ENCODE results near the gene LYZL6.

The LYZL6 gene

GRCh38 chr17:35936063-35936462 lies 7.5 kb downstream of the LYZL6 start:
- TF ChIP-seq CTCF (IDR thresholded peaks at IDR 0.05; ENCODE audit: low read length) (no peak), EZH2 (IDR thresholded peaks at IDR 0.05; ENCODE audit: borderline replicate concordance, low read length) (no peak)
- Histone ChIP-seq H3K9ac (ENCODE audit: low read length) (no peak overlapping the region), H2AFZ (ENCODE audit: low read length) (no peak overlapping the region)

GRCh38 chr17:35934760-35935159 lies 8.8 kb downstream of the LYZL6 start:
- Histone ChIP-seq H3K9me2 (ENCODE audit: low read depth, low read length) (no peaks in the 10 kb centered on the region), H3K9ac (ENCODE audit: low read length) (no peak overlapping the region), H2AFZ (ENCODE audit: low read length) (no peak overlapping the region), H3K36me3 (ENCODE audit: insufficient read depth, low read length) (no peaks in the 10 kb centered on the region), H4K20me1 (ENCODE audit: insufficient read depth, low read length) (no peaks in the 10 kb centered on the region), H3K27me3 (ENCODE audit: insufficient read depth, low read length) (no peaks in the 10 kb centered on the region), H3K4me3 (ENCODE audit: low read depth, low read length, poor library complexity, severe bottlenecking) (no peak overlapping the region), H3F3A (ENCODE audit: insufficient read depth, low read length) (no peaks in the 10 kb centered on the region), H3K4me1 (ENCODE audit: insufficient read depth, low read length, severe bottlenecking) (peaks cover 12% of the 10 kb centered on the region), H3K79me2 (ENCODE audit: insufficient read depth, low read length) (no peaks in the 10 kb centered on the region), H3K9me3 (ENCODE audit: low read length) (no peaks in the 10 kb centered on the region), H3K27ac (ENCODE audit: low read depth, low read length, poor library complexity, severe bottlenecking) (no peak overlapping the region), H3K4me2 (ENCODE audit: low read length) (no peak overlapping the region)
- TF ChIP-seq CTCF (IDR thresholded peaks at IDR 0.05; ENCODE audit: low read length), result no peak
- TF ChIP-seq EZH2 (IDR thresholded peaks at IDR 0.05; ENCODE audit: borderline replicate concordance, low read length), result no peak

More at GRCh38 chr17:35936063-35936462, 7.5 kb downstream of the LYZL6 start:
- Histone ChIP-seq H3K4me3 (ENCODE audit: low read depth, low read length, poor library complexity, severe bottlenecking) (no peak overlapping the region), H3K9me3 (ENCODE audit: low read length) (no peaks in the 10 kb centered on the region), H3F3A (ENCODE audit: insufficient read depth, low read length) (no peaks in the 10 kb centered on the region), H3K27ac (ENCODE audit: low read depth, low read length, poor library complexity, severe bottlenecking) (no peak overlapping the region), H3K79me2 (ENCODE audit: insufficient read depth, low read length) (no peaks in the 10 kb centered on the region), H3K4me1 (ENCODE audit: insufficient read depth, low read length, severe bottlenecking) (peaks cover 2% of the 10 kb centered on the region), H3K4me2 (ENCODE audit: low read length) (no peak overlapping the region), H3K9me2 (ENCODE audit: low read depth, low read length) (no peaks in the 10 kb centered on the region), H3K36me3 (ENCODE audit: insufficient read depth, low read length) (no peaks in the 10 kb centered on the region), H3K27me3 (ENCODE audit: insufficient read depth, low read length) (no peaks in the 10 kb centered on the region), H4K20me1 (ENCODE audit: insufficient read depth, low read length) (no peaks in the 10 kb centered on the region)

- H3K9me2 ChIP-seq (ENCODE audit: low read depth, low read length), result no peaks in the 10 kb centered on the region
- TF ChIP-seq EZH2 (IDR thresholded peaks at IDR 0.05; ENCODE audit: borderline replicate concordance, low read length), result no peak
- no peak for TF ChIP-seq CTCF (IDR thresholded peaks at IDR 0.05; ENCODE audit: low read length)
- H3K4me3 ChIP-seq (ENCODE audit: low read depth, low read length, poor library complexity, severe bottlenecking), result no peak overlapping the region
- H3K79me2 ChIP-seq (ENCODE audit: insufficient read depth, low read length), result no peaks in the 10 kb centered on the region
- no peak overlapping the region for H3K27ac ChIP-seq (ENCODE audit: low read depth, low read length, poor library complexity, severe bottlenecking)
- no peaks in the 10 kb centered on the region for H4K20me1 ChIP-seq (ENCODE audit: insufficient read depth, low read length)
- no peak overlapping the region for H3K9ac ChIP-seq (ENCODE audit: low read length)
- H3K4me2 ChIP-seq (ENCODE audit: low read length), result no peak overlapping the region
- H3K9me3 ChIP-seq (ENCODE audit: low read length), result no peaks in the 10 kb centered on the region
- no peaks in the 10 kb centered on the region for H3F3A ChIP-seq (ENCODE audit: insufficient read depth, low read length)
- peaks cover 18% of the 10 kb centered on the region for H3K4me1 ChIP-seq (ENCODE audit: insufficient read depth, low read length, severe bottlenecking)
- no peak overlapping the region for H2AFZ ChIP-seq (ENCODE audit: low read length)
- no peaks in the 10 kb centered on the region; the same call in 1 of the 2 replicates for H3K36me3 ChIP-seq (ENCODE audit: insufficient read depth, low read length)
- no peaks in the 10 kb centered on the region for H3K27me3 ChIP-seq (ENCODE audit: insufficient read depth, low read length)
Observed at GRCh38 chr17:35932586-35932985, 10.9 kb downstream of the LYZL6 start.

Measured in OCI-LY1 (cell line).